Measurements from ENCODE around the gene CROCC2. TPM values are rescaled to one million over a fixed set of nuclear protein-coding genes. Genes with fewer than 3 reads are reported as not detected.

The CROCC2 gene
- total RNA-seq, 1 donor from 2014 or later = not detected

- Mint-ChIP-seq H3K36me3 (ENCODE audit: low read depth, unreplicated experiment) (peaks cover 4% of the 10 kb centered on the region), H3K27ac (ENCODE audit: unreplicated experiment) (no peak overlapping the region), H3K9me3 (ENCODE audit: unreplicated experiment) (no peaks in the 10 kb centered on the region), H3K4me3 (ENCODE audit: unreplicated experiment) (no peak overlapping the region), H3K4me1 (ENCODE audit: unreplicated experiment) (peaks cover 13% of the 10 kb centered on the region), H3K27me3 (ENCODE audit: unreplicated experiment) (peaks cover 7% of the 10 kb centered on the region)
- no peak for DNase-seq (ENCODE audit: low spot score)
- no peak for TF ChIP-seq CTCF (IDR thresholded peaks at IDR 0.05; ENCODE audit: unreplicated experiment)
Measured at GRCh38 chr2:240888890-240889573, 17.1 kb upstream of the CROCC2 start.

- Mint-ChIP-seq H3K27ac (ENCODE audit: unreplicated experiment) (no peak overlapping the region), H3K4me1 (ENCODE audit: unreplicated experiment) (peaks cover 13% of the 10 kb centered on the region), H3K4me3 (ENCODE audit: unreplicated experiment) (no peak overlapping the region), H3K27me3 (ENCODE audit: unreplicated experiment) (peaks cover 7% of the 10 kb centered on the region), H3K9me3 (ENCODE audit: unreplicated experiment) (no peaks in the 10 kb centered on the region), H3K36me3 (ENCODE audit: low read depth, unreplicated experiment) (peaks cover 4% of the 10 kb centered on the region)
- no peak for TF ChIP-seq CTCF (IDR thresholded peaks at IDR 0.05; ENCODE audit: unreplicated experiment)
- DNase-seq (ENCODE audit: low spot score) = no peak
Measured at GRCh38 chr2:240889601-240890560, 16.3 kb upstream of the CROCC2 start.

GRCh38 chr2:240890691-240891090 lies 15.4 kb upstream of the CROCC2 start:
- peaks cover 8% of the 10 kb centered on the region for H3K4me1 Mint-ChIP-seq (ENCODE audit: unreplicated experiment)
- H3K27ac Mint-ChIP-seq (ENCODE audit: unreplicated experiment) = no peak overlapping the region
- peaks cover 6% of the 10 kb centered on the region for H3K27me3 Mint-ChIP-seq (ENCODE audit: unreplicated experiment)
- no peak overlapping the region for H3K4me3 Mint-ChIP-seq (ENCODE audit: unreplicated experiment)
- no peak for TF ChIP-seq CTCF (IDR thresholded peaks at IDR 0.05; ENCODE audit: unreplicated experiment)
- H3K9me3 Mint-ChIP-seq (ENCODE audit: unreplicated experiment) = no peaks in the 10 kb centered on the region
- peaks cover 3% of the 10 kb centered on the region for H3K36me3 Mint-ChIP-seq (ENCODE audit: low read depth, unreplicated experiment)
- no peak for DNase-seq (ENCODE audit: low spot score)

- DNase-seq (ENCODE audit: low spot score) = no peak
- TF ChIP-seq CTCF (IDR thresholded peaks at IDR 0.05; ENCODE audit: unreplicated experiment) = no peak
- H3K4me3 Mint-ChIP-seq (ENCODE audit: unreplicated experiment) = no peak overlapping the region
- no peaks in the 10 kb centered on the region for H3K9me3 Mint-ChIP-seq (ENCODE audit: unreplicated experiment)
- H3K27me3 Mint-ChIP-seq (ENCODE audit: unreplicated experiment) = peaks cover 2% of the 10 kb centered on the region
- no peak overlapping the region for H3K27ac Mint-ChIP-seq (ENCODE audit: unreplicated experiment)
- no peaks in the 10 kb centered on the region for H3K36me3 Mint-ChIP-seq (ENCODE audit: low read depth, unreplicated experiment)
- no peaks in the 10 kb centered on the region for H3K4me1 Mint-ChIP-seq (ENCODE audit: unreplicated experiment)
Measured at GRCh38 chr2:240891492-240892340, 14.4 kb upstream of the CROCC2 start.
